HG02970 (cell line): ENCODE results near the gene USP30.
"Not testable (repeated sequence)": the region's sequence is repeated elsewhere in the genome, so short reads cannot be mapped to it uniquely, and the experiment has no call there.

ENCODE experiments used
- ATAC-seq: cut with Tn5 transposase; IDR thresholded peaks from one replicate; pipeline ENCODE4 v1.9.1; 2021; ENCODE audit warnings: mild to moderate bottlenecking, moderate library complexity, moderate number of reproducible peaks; ENCODE audit not compliant: unreplicated experiment, low FRiP score

Gene USP30, protein sequence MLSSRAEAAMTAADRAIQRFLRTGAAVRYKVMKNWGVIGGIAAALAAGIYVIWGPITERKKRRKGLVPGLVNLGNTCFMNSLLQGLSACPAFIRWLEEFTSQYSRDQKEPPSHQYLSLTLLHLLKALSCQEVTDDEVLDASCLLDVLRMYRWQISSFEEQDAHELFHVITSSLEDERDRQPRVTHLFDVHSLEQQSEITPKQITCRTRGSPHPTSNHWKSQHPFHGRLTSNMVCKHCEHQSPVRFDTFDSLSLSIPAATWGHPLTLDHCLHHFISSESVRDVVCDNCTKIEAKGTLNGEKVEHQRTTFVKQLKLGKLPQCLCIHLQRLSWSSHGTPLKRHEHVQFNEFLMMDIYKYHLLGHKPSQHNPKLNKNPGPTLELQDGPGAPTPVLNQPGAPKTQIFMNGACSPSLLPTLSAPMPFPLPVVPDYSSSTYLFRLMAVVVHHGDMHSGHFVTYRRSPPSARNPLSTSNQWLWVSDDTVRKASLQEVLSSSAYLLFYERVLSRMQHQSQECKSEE

DNA sequence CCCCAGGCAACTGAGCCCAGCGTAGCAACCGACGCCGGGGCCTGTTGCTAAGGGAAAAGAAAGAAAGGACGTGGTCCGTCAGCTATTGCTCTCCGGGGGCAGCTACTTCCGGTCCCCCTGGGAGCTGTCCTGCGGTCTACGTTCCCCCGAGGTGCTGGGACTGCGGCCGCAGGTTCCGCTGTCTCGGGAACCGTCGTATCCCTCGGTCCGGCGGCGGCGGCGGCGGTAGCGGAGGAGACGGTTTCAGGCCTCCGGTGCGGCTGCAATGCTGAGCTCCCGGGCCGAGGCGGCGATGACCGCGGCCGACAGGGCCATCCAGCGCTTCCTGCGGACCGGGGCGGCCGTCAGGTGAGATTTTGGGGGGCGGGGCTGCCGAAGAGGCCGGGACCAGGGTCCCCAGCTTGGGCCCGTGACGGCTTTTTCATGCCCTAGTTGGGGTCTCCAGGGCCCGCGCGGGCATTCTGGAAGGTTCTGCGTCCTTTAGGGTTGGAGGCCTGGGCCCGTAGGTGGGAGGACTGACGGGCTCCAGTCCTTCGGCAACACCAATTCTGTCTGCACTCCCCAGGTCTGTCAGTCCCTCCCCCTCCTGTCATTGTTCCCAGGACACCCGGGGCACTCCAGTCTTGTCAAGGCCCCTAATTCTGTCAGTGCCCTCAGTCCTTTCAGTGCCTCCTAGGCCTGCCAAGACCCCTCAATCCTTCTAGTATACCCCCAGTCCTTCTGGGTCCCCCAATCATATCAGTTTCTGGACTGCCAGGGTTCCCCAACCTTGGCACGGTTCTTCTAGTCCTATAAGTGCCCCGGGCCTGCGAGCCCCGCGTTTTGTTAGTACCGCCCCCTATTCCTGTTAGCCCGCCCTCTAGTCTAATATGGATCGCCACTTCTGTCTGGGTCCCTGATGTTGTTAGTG is at the start of gene USP30:
Gene USP30, plus strand, starts transcription at position 163 of the 910 bp plus-strand sequence. Its CDS starts 103 bp downstream, at position 266.
- ATAC-seq: peak; percentile 74

DNA sequence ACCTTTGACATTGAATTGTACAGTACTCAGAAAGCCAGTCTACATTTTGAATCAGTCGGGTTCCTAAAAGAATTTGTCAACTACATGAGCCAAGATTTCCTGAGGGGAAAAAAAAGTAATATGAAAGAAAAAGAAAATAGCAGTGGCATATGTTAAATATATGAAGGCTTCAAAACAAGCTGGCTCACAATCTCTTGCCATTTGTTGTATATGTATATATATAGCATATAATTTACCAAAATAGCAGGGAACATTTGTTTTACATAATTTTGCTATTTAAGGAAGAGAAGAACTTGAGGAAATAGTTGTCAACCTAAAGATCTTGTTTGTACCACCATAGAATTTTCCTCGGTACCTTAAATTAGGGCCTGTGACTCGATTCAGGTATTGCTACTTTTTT is 48.4 kb upstream of the USP30 start:
- ATAC-seq: no peak

DNA sequence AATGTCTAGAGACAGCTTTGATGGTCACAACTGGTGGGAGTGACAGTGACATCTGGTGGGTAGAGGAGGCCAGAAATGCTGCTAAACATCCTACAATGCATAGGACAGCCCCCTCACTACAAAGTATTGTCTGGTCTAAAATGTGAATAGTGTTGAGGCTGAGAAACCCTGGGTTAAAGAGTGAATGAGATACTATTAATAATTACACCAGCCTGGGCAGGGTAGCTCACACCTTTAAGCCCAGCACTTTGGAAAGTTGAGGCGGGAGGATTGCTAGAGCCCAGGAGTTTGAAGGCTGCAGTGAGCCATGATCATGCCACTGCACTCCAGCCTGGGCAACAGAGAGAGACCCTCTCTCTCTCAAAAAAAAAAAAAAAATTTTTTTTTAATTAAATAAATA is 42.6 kb upstream of the USP30 start:
- no peak for ATAC-seq

DNA sequence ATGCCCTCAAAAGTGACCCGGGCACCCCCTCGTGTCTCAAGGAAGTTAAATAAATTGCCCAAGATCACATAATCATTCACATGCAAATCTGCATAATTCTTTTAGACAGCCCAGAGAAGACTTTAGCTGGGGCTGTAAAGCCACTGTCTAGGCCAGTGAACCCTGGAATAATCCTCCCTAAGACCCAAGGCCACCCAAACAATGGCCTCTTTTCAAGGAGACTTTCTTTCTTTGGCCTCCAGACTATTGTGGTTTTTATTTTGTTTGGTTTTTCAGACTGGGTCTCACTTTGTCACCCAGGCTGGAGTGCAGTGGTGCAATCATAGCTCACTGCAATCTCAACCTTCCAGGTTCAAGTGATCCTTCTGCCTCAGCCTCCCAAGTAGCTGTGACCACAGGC is 42.1 kb upstream of the USP30 start:
- no peak for ATAC-seq

DNA sequence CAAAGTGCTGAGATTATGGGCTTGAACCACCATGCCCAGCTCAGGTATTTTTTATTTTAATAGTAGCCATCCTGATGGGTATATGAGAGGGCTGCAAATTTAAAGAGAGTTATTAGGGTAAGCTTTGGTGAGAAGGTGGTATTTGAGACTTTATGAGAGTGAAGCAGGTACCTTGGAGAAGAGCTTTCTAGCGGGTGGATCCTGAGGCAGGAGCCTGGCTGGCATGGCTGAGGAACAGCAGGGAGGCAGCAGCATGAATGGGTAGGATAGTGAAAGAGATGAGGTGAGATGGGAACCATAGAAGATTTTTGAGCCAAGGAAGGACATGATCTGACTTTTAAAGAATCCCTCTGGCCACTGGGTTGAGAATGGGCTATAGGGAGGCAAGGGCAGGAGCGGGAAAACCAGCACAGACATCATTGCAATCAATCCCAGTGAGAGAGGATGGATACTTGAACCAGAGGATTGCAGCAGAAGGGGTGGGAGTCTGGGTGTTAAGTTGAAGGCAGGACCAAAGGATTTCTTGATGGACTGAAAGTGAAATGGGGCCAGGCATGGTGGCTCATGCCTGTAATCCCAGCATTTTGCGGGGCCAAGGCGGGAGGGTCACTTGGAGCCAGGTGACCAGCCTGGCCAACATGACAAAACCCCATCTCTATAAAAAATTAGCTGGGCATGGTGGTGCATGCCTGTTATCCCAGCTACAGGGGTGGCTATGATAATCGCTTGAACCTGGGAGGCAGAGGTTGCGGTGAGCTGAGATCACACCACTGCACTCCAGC is 37.2 kb upstream of the USP30 start:
- ATAC-seq: no peak

DNA sequence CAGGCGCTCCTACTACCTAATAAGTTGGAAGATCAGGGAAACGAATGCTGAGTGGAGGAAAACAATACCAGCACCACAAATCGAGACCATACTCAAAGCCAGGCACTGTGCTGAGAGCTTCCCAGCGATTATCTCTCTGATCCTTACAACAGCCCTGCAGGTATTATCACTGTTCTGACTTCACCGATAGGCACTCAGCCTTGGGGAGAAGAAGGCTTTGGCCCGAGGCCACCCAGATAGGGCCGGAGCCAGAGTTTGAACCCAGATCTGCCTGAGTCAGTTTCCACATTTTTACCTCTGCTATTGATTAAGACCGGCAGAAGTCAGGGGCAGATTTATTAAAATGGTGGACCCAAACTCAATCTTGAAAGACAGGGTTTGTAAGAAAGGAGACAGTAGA is 36.4 kb upstream of the USP30 start:
- no peak for ATAC-seq

DNA sequence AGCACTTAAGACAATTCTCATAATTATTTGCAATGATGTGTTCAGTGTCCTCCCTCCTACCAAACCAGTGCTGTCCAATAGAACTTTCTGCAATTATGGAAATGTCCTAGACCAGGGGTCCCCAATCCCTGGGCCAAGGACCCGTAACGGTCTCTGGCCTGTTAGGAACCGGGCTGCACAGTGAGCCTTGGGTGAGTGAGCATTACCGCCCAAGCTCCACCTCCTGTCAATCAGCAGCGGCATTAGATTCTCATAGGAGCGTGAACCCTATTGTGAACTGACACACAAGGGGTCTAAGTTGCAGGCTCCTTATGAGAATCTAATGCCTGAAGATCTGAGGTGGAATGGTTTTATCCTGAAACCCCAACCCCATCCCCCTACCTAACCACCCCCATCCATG is 35.4 kb upstream of the USP30 start:
- ATAC-seq: no peak

DNA sequence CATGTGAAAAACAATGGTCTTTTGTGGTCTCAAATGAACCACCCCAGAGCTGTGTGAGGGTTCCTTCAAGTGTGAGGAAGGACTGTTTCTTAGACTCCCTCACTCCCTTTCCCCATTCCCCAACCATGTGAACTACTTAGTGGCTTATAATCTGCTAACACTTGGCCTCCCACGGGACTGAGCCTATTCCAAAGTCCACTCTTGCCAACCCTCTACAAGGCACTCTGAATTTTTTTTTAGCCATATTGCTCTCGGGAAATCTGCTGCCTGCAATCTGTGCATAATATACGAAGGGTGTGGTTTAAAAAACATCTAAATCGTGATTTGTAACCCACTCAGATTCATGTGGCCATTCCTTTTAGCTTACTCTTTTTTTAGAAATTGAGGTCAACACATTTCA is 34.1 kb upstream of the USP30 start:
- ATAC-seq: no peak

DNA sequence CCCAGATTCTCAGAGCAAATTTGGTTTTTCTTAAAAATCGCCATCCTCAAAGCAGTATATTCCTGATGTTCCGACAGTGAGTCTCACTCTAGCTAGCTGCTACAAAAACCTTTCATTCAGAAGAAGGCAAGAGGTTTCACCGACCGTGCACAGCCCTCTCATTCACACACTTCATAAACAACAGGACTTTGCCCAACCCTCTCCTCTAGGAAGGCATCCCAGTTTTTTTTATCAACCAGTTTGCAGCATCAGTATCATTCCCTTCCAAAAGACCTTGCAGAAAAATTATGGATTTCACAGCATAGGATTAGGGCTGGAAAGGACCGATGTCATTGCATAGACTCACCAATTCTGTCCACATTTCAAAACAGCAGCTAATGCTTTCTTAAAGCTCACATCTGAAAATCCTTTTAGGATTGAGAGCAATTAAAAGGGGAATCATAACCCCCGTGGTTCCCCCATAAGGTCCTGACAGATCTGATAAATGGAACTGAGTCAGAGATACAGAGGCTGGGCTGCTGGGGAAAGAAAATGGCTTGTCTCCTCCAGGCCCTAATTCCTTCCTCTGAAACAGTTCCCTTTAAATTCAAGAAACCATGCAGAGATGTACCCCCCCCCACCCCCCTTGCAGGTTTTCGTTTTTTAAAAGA is 32.1 kb upstream of the USP30 start:
- no peak for ATAC-seq

DNA sequence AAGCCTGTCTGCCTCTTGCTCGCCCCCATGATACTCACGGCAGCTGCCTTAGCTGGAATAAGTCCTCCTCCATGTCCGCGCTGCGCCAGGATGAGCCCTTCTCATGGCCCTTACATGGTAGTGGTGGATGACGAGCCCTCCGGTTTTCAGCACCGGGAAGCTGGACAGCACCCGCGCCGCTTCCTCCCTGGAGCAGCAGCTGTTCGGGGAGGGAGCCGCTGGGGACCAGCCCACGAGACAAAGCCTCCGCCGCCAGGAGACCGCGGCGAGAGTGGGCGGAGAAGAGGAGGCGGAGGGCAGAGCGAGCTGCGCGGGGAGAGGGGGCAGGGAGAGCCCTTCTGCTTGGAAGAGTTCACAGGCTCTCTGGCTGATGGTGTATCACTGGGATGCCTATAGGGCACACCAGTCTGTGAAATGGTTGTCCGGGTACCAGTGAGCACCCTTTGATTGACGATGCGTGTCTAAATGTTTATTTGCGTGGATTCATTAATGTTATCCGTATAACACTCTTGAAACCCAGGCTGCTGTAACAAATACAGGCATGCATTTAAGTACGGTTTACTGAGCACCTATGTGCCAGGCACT is 31.5 kb upstream of the USP30 start, which contains the start of gene SVOP:
Gene SVOP, minus strand, starts transcription at position 273 of the 585 bp plus-strand sequence. Its CDS starts 200 bp downstream, at position 73.
- no peak for ATAC-seq

DNA sequence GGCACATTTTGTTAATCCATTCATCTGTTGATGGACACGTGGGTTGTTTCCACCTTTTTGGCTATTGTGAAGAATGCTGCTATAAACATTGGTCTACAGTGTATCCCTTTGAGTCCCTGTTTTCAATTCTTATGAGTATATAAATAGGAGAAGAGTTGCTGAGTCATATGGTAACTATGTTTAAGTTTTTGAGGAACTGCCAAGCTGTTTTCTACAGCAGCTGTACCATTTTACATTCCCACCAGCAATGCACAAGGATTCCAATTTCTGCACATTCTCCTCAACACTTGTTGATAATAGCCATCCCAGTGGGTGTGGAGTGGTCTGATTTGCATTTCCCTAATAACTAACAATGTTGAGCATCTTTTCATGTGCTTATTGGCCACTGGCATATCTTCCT is 24.6 kb upstream of the USP30 start:
- no peak for ATAC-seq

DNA sequence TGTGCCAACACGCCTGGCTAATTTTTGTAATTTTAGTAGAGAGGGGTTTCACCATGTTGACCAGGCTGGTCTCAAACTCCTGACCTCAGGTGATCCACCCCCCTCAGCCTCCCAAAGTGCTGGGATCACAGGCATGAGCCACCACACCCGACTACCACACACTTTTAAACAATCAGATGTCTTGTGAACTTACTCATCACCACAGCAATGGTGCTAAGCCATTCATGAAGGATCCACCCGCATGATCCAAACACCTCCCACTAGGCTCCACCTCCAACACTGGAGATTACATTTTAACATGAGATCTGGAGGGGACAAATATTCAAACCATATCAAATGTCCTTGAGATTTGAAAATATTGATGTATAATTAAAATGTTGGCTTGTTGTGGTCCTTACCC is 23.8 kb upstream of the USP30 start:
- not testable (repeated sequence) for ATAC-seq

DNA sequence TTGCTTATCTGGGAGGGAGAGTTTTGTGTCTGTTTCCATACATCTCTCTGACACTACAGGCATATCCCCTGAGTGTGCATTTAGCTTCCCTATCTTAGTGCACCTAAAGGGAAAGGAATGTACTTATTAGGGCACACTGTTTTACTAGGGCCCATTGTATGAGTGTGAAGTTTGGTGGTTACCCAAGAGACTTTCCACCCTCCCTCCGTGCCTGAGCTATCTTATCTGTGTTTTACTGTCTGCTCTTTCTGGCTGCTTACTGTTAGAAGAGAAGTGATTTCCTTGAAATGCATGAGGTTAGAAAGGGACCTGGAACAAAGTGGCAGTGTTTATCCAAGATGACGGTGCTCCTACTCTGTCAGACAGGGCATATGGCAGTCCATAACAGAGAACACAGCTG is 23.0 kb upstream of the USP30 start:
- no peak for ATAC-seq

DNA sequence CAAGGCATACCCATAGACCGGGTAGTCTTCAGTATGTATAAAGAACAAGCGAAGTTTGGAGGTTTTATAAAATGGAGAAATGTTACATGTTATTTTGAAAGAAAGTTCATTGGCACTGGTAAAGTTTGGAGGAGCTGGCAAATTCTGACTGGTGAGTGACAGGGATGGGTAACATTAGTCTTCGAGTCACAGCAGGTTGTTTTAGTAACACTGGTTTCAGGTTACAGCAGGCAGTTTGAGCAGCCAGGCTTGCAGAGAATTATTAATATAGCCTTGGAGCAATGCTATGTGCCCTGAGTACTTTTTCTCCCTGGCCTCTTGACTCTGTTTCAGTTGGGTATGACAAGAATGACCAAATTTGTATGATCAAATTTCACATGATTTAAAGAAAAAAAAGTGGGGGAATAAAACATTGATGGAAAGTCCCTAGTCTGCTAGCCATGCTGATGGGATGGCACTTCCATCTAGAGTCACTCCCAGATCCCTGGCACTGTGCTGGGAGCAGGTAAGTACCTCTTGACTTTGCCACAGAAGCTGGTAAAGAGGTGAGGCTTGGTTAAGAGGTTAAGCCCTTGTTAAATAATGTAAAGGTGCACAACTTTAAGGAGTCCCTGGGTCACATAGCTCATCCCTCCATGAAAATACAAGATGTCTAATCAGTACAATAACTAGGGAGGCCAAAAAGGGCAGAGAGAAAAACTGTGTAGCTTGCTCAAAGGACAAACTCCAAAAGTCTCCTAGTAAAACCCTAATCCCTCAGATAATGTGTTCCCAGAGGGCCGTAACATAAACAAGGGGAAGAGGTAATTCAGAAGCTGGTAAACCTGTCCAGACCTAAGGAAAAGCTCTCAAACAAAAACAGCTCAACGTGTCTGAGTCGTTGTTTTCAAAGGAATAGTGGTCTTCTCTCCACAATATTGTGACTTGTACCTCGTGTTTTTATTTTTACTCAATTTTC is 18.9 kb upstream of the USP30 start:
- no peak for ATAC-seq

DNA sequence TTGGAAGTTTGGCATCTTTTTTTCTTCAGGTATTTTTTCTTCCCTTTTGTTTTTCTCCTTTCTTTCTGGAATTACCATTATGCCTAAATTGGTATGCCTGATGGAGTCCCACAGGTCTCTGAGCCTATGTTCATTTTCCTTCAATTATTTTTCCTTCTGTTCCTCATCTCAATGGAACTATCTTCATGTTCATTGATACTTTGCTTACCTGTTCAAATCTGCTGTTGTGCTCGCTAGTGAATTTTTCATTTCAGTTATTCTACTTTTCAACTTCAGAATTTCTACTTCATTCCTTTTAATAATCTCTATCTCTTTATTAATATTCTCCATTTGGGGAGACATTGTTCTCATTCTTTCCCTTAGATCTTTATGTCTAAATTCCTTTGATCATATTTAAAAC is 15.4 kb upstream of the USP30 start:
- no peak for ATAC-seq

DNA sequence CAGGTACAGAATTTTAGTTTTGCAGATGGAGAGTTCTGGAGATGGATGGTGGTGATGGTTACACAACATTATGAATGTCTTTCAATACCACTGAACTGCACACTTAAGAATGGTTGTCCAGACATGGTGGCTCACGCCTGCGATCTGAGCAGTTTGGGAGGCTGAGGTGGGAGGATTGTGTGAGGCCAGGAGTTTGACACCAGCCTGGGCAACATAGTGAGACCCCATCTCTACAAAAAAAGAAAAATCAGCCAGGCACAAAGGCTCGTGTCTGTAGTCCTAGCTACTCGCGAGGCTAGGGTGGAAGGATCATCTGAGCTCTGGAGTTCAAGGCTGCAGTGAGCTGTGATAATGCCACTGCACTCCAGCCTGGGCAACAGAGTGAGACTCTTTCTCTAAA is 8.1 kb upstream of the USP30 start:
- ATAC-seq: no peak

DNA sequence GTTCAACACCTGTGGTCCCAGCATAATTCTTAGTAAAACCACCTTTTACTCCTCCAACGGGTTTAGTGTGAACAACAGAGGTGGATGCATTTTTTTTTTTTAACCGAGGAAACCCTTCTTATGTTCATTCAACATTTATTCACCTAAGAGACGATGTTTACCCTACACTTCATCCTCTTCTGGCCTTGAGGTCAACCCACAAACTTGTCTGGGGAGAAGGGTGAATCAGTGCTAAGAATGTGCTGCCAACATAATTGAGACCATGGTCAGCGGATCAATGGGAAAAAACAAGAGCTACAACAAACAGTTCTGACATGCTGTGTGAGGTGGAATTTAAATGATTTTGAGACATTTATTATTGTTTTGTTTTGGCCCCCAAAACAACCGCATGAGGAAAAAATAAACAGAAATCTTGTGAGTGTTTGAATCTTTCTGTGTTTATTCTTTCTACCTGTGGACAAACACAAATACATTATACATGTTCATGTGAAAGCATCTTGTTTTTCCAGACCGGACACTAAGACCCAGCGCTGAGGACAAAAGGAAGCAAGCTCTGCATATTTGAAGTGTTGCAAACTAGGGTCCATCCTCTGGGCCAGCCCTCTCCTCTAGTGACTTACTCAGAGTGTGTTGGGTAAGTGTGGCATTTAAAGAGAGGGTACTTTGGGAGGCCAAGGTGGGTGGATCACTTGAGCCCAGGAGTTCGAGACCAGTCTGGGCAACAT is 5.1 kb upstream of the USP30 start:
- no peak for ATAC-seq

DNA sequence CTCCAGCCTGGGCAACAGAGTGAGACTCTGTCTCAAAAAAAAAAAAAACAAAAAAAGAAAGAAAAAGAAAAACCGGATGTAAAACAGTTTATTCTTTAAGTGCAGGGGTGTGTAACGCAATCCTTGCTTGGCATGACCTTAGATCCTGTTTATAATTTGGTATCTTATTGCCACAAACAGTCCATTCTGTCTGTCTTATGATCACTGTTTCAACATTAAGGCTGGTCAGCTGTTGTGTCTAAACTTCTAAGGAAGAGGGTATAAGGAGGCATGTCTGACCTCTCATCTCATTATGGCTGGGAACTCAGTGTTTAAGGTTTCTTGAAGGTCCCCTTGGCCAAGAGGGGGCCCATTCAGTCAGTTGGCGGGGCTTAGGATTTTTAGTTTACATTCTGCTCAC is 3.7 kb upstream of the USP30 start:
- ATAC-seq: not testable (repeated sequence)
